CD4-positive, alpha-beta T cell treated with Interleukin-12 subunit alpha and Interleukin-12 subunit beta, for 1 hour (primary cell): ENCODE data around the gene WIZ.
"Not testable (repeated sequence)": the region's sequence is repeated elsewhere in the genome, so short reads cannot be mapped to it uniquely, and the experiment has no call there.

Experiments
- DNase-seq: peaks from one replicate; pipeline ENCODE4 v3.0.0-alpha.2; 2020

The WIZ gene

GRCh38 chr19:15428956-15429824 lies 20.6 kb downstream of the WIZ start:
- DNase-seq, result no peak

- DNase-seq, result no peak
These were observed 21.7 kb downstream of the WIZ start for GRCh38 chr19:15427991-15428471.

- no peak for DNase-seq
These were observed 22.4 kb downstream of the WIZ start for GRCh38 chr19:15427350-15427700.

GRCh38 chr19:15426485-15427349 lies 23.0 kb downstream of the WIZ start:
- no peak for DNase-seq

- no peak for DNase-seq
These were observed 24.3 kb downstream of the WIZ start for GRCh38 chr19:15425321-15425950.

- no peak for DNase-seq
These were observed 25.0 kb downstream of the WIZ start for GRCh38 chr19:15424692-15425272.

- no peak for DNase-seq
These were observed 25.6 kb downstream of the WIZ start for GRCh38 chr19:15424121-15424520.

- no peak for DNase-seq
These were observed 26.6 kb downstream of the WIZ start for GRCh38 chr19:15423130-15423529.

GRCh38 chr19:15422296-15423075 lies 27.3 kb downstream of the WIZ start:
- DNase-seq, result no peak

GRCh38 chr19:15421721-15422260 lies 28.0 kb downstream of the WIZ start:
- DNase-seq, result no peak

GRCh38 chr19:15421136-15421695 lies 28.5 kb downstream of the WIZ start:
- DNase-seq, result no peak

GRCh38 chr19:15419413-15420025 lies 30.2 kb downstream of the WIZ start:
- DNase-seq, result no peak

- DNase-seq, result peak; percentile 100
These were observed 31.0 kb downstream of the WIZ start, which contains the start of gene AKAP8L for GRCh38 chr19:15418579-15419412. Gene AKAP8L, minus strand, starts transcription at chr19:15418988. Its CDS starts 65 bp downstream, at chr19:15418923.

- no peak for DNase-seq
These were observed 31.6 kb downstream of the WIZ start for GRCh38 chr19:15418231-15418578.

GRCh38 chr19:15417699-15418098 lies 32.1 kb downstream of the WIZ start:
- DNase-seq, result no peak

- no peak for DNase-seq
These were observed 36.9 kb downstream of the WIZ start for GRCh38 chr19:15412832-15413231.

- not testable (repeated sequence) for DNase-seq
These were observed 38.4 kb downstream of the WIZ start for GRCh38 chr19:15411351-15411750.

- DNase-seq, result no peak
These were observed 45.0 kb downstream of the WIZ start for GRCh38 chr19:15404780-15405211.

GRCh38 chr19:15404097-15404779 lies 45.5 kb downstream of the WIZ start:
- DNase-seq, result no peak
